ENCODE results near the gene SCNN1A.

Gene SCNN1A

DNA sequence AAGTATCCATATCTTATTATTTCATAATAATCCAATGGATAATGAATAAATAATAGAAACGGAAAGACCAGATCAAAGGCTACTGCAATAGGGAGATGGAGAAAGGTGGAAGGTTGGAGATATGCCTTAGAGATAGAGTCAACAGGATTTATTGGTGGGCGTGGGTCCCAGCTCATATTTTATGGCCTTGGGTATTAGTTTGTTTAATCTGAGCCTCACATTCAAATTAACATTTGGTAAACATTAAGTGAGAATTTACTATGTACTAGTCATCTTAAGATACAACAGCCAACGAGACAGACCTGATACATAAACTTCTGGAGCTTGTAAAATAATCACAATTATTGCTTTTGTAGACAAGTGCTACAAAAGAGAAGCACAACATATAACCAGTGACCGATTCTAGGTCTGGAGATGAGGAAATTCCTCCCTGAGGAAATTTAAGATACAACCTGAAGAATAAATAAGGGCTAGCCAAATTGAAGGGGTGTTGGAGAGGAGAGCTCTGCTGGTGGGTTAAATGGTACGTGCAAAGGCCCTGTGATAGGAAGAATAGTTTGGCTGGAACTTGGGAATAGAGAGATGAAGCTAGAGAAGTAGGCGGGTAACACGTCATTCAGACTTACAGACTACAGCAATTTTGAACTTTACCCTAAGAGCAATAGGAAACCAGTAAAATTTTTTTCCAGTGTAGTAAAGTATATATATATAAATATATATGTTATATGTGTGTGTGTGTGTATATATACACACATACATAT is 24.7 kb upstream of the SCNN1A start:
- Histone ChIP-seq H3K4me3 (replicated peaks; ENCODE audit: insufficient read depth, low read length) (no peak overlapping the region), H3K27me3 (ENCODE audit: insufficient read depth, poor library complexity, severe bottlenecking) (no peaks in the 10 kb centered on the region), H3K27ac (replicated peaks) (no peak overlapping the region)
- no peak for DNase-seq (ENCODE audit: low read depth in 1 of 2, low spot score in 1 of 2)
- TF ChIP-seq, protein P1, sequence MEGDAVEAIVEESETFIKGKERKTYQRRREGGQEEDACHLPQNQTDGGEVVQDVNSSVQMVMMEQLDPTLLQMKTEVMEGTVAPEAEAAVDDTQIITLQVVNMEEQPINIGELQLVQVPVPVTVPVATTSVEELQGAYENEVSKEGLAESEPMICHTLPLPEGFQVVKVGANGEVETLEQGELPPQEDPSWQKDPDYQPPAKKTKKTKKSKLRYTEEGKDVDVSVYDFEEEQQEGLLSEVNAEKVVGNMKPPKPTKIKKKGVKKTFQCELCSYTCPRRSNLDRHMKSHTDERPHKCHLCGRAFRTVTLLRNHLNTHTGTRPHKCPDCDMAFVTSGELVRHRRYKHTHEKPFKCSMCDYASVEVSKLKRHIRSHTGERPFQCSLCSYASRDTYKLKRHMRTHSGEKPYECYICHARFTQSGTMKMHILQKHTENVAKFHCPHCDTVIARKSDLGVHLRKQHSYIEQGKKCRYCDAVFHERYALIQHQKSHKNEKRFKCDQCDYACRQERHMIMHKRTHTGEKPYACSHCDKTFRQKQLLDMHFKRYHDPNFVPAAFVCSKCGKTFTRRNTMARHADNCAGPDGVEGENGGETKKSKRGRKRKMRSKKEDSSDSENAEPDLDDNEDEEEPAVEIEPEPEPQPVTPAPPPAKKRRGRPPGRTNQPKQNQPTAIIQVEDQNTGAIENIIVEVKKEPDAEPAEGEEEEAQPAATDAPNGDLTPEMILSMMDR (IDR thresholded peaks at IDR 0.05; ENCODE audit: insufficient read depth, low read length), result no peak
- TF ChIP-seq GABPA (IDR thresholded peaks at IDR 0.05; ENCODE audit: low read depth) (no peak), POLR2AphosphoS5 (IDR thresholded peaks at IDR 0.05; ENCODE audit: low read depth) (no peak), SPI1 (IDR thresholded peaks at IDR 0.05; ENCODE audit: borderline replicate concordance, low read depth) (no peak)
- TF ChIP-seq, protein P2, sequence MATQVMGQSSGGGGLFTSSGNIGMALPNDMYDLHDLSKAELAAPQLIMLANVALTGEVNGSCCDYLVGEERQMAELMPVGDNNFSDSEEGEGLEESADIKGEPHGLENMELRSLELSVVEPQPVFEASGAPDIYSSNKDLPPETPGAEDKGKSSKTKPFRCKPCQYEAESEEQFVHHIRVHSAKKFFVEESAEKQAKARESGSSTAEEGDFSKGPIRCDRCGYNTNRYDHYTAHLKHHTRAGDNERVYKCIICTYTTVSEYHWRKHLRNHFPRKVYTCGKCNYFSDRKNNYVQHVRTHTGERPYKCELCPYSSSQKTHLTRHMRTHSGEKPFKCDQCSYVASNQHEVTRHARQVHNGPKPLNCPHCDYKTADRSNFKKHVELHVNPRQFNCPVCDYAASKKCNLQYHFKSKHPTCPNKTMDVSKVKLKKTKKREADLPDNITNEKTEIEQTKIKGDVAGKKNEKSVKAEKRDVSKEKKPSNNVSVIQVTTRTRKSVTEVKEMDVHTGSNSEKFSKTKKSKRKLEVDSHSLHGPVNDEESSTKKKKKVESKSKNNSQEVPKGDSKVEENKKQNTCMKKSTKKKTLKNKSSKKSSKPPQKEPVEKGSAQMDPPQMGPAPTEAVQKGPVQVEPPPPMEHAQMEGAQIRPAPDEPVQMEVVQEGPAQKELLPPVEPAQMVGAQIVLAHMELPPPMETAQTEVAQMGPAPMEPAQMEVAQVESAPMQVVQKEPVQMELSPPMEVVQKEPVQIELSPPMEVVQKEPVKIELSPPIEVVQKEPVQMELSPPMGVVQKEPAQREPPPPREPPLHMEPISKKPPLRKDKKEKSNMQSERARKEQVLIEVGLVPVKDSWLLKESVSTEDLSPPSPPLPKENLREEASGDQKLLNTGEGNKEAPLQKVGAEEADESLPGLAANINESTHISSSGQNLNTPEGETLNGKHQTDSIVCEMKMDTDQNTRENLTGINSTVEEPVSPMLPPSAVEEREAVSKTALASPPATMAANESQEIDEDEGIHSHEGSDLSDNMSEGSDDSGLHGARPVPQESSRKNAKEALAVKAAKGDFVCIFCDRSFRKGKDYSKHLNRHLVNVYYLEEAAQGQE (IDR thresholded peaks at IDR 0.05; ENCODE audit: insufficient replicate concordance, low read depth), result no peak

DNA sequence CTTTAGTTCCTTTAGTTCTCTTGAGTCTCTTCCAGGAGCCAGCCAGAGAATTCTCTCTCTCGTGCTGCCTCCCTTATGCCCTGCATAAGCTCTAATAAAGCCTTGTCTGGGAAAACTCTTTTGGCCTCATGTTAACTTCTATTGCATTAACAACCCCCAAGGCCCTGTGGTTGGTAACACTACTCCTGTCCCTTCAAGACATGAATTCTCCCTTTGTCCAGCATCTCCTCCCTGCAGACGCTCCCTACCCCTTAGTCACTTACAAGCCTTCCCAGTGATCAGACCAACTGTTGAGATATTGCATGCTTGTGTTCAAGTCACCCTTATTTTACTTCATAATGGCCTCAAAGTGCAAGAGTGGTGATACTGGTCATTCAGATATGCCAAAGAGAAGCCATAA is 20.7 kb upstream of the SCNN1A start:
- TF ChIP-seq, protein P1 (IDR thresholded peaks at IDR 0.05; ENCODE audit: insufficient read depth, low read length), result no peak
- TF ChIP-seq POLR2AphosphoS5 (IDR thresholded peaks at IDR 0.05; ENCODE audit: low read depth), result no peak
- no peak for TF ChIP-seq GABPA (IDR thresholded peaks at IDR 0.05; ENCODE audit: low read depth)
- TF ChIP-seq, protein P2 (IDR thresholded peaks at IDR 0.05; ENCODE audit: insufficient replicate concordance, low read depth), result no peak
- no peak overlapping the region for H3K4me3 ChIP-seq (replicated peaks; ENCODE audit: insufficient read depth, low read length)

DNA sequence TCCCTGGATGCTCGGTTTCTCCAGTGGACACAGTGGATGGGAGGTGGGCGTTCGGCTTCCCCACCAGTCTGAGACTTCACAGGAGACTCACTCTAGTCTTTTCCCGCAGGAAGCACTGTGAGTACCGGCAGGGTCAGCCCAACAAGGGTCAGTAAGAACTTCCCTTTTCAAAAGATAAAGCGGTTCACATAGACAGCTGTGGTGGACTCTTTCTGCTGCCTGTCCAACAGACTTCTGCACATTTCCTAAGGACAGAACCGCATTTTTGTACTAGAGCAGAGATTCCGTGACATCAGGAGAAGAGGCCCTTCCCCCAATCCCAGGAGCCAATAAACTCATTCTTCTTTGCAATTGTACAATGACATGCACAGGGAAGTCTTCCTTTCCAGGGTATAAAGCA is 19.0 kb upstream of the SCNN1A start:
- Histone ChIP-seq H3K27ac (replicated peaks) (peak overlapping the region; percentile 59), H3K27me3 (ENCODE audit: insufficient read depth, poor library complexity, severe bottlenecking) (no peaks in the 10 kb centered on the region), H3K4me3 (replicated peaks; ENCODE audit: insufficient read depth, low read length) (no peak overlapping the region)
- peak; percentile 76 to 86 for DNase-seq (ENCODE audit: low read depth in 1 of 2, low spot score in 1 of 2)
- TF ChIP-seq, protein P2 (IDR thresholded peaks at IDR 0.05; ENCODE audit: insufficient replicate concordance, low read depth), result peak; percentile 16
- TF ChIP-seq SPI1 (IDR thresholded peaks at IDR 0.05; ENCODE audit: borderline replicate concordance, low read depth) (peak; percentile 48; the same call in 1 of the 2 replicates), POLR2AphosphoS5 (IDR thresholded peaks at IDR 0.05; ENCODE audit: low read depth) (peak; percentile 80), GABPA (IDR thresholded peaks at IDR 0.05; ENCODE audit: low read depth) (no peak)
- TF ChIP-seq, protein P1 (IDR thresholded peaks at IDR 0.05; ENCODE audit: insufficient read depth, low read length), result no peak

More for the DNA sequence above, 20.7 kb upstream of the SCNN1A start:
- no peaks in the 10 kb centered on the region for H3K27me3 ChIP-seq (ENCODE audit: insufficient read depth, poor library complexity, severe bottlenecking)
- no peak for DNase-seq (ENCODE audit: low read depth in 1 of 2, low spot score in 1 of 2)
- no peak overlapping the region for H3K27ac ChIP-seq (replicated peaks)

Measured in HL-60 (cell line).